GM12878 (cell line): Measurements from ENCODE around the gene PDLIM5. TPM values are rescaled to one million over a fixed set of nuclear protein-coding genes. Genes with fewer than 3 reads are reported as not detected.

ENCODE experiments used
- ATAC-seq: fragments of 200-7000 bp; cut with Tn5 transposase; 3 replicates; pipeline ENCODE4 v1.9.1; 2020; ENCODE audit warnings: mild to moderate bottlenecking, moderate library complexity
- BruUV-seq: library from RNA; stranded (reverse); fragments of 400-500 nt; replicated peaks from 2 replicates; lab custom pipeline; 2021; lab: Mats Ljungman, UMichigan
- CTCF ChIA-PET: fragments of 300-600 bp; sonication (Branson Sonifier 250); formaldehyde crosslinking; extraction: SDS; loops from one replicate; lab custom pipeline; 2021; ENCODE audit warnings: inconsistent platforms; lab: Yijun Ruan, JAX
- POLR2A ChIA-PET: fragments of 350-600 bp; formaldehyde crosslinking; extraction: SDS; loops from one replicate; lab custom pipeline; 2021; ENCODE audit warnings: inconsistent platforms; lab: Charles Lee
- RAD21 ChIA-PET: fragments of 300-600 bp; sonication (Branson Sonifier 250); formaldehyde crosslinking; loops from one replicate; lab custom pipeline; 2023; ENCODE audit warnings: antibody characterized with exemption; ENCODE audit not compliant: unreplicated experiment; lab: Charles Lee
- SMC1A ChIA-PET: fragments of 300-600 bp; sonication (Branson Sonifier 250); formaldehyde crosslinking; loops from one replicate; lab custom pipeline; 2023; ENCODE audit not compliant: unreplicated experiment, uncharacterized antibody; lab: Charles Lee
- DNase-seq: peaks from one replicate; pipeline ENCODE4 v3.0.0-alpha.2; 2011; ENCODE audit warnings: low read depth, low spot score
- FAIRE-seq: peaks from 3 replicates; lab custom pipeline; 2011; peaks lifted over from hg19 to GRCh38; lab: Jason Lieb, UNC
- H2AFZ ChIP-seq: 2 replicates; pipeline ENCODE4 v1.6.0; 2011; ENCODE audit warnings: low read depth, low read length, control low read depth; ENCODE audit not compliant: control insufficient read depth
- H3K27ac ChIP-seq: 2 replicates; pipeline ENCODE4 v1.5.1; 2011; ENCODE audit warnings: control low read depth; ENCODE audit not compliant: control insufficient read depth, insufficient read depth
- H3K27me3 ChIP-seq, 2 experiments: replicated peaks in 1 of 2; 2 replicates each; pipeline versions ENCODE4 v1.6.0 to v1.6.1; 2011; ENCODE audit warnings: low read length in 1 of 2; ENCODE audit not compliant: control insufficient read depth in 2 of 2, insufficient read depth in 2 of 2
- H3K36me3 ChIP-seq, 2 experiments: 2 replicates each; pipeline ENCODE4 v1.5.1; 2011; ENCODE audit warnings: low read length in 1 of 2; ENCODE audit not compliant: control insufficient read depth in 2 of 2, insufficient read depth in 2 of 2
- H3K4me1 ChIP-seq: 2 replicates; pipeline ENCODE4 v1.6.1; 2011; ENCODE audit warnings: mild to moderate bottlenecking, low read length, moderate library complexity, mixed read lengths; ENCODE audit not compliant: control insufficient read depth, insufficient read depth
- H3K4me2 ChIP-seq: 2 replicates; pipeline ENCODE4 v1.6.0; 2011; ENCODE audit warnings: control low read depth; ENCODE audit not compliant: control insufficient read depth, insufficient read depth
- H3K4me3 ChIP-seq: fragments of 200-600 bp; sonication (generic); 2 replicates; pipeline ENCODE4 v1.5.1; 2016
- H3K79me2 ChIP-seq: 2 replicates; pipeline ENCODE4 v1.6.0; 2011; ENCODE audit warnings: low read length; ENCODE audit not compliant: control insufficient read depth, insufficient read depth
- H3K9ac ChIP-seq: 2 replicates; pipeline ENCODE4 v1.8.0; 2011; ENCODE audit warnings: low read length, control low read depth, mixed read lengths; ENCODE audit not compliant: control insufficient read depth, insufficient read depth
- H3K9me3 ChIP-seq: replicated peaks from 3 replicates; pipeline ENCODE4 v1.5.1; 2011; ENCODE audit warnings: mild to moderate bottlenecking, low read length; ENCODE audit not compliant: control insufficient read depth, insufficient read depth
- H4K20me1 ChIP-seq: 2 replicates; pipeline ENCODE4 v1.6.0; 2011; ENCODE audit not compliant: control insufficient read depth, insufficient read depth
- CBFB ChIP-seq: IDR thresholded peaks from 2 replicates; pipeline ENCODE4 v1.6.1; 2016; ENCODE audit warnings: antibody characterized with exemption, low read depth
- CREM ChIP-seq: IDR thresholded peaks from 2 replicates; pipeline ENCODE4 v1.6.1; 2014; ENCODE audit warnings: antibody characterized with exemption, low read depth
- EGR1 ChIP-seq, 2 experiments: IDR thresholded peaks; 1 replicate in 1 of 2; 2 replicates in 1 of 2; pipeline ENCODE4 v1.6.1; 2011 to 2012; ENCODE audit warnings: low read depth in 2 of 2, low read length in 2 of 2, borderline replicate concordance in 1 of 2, mild to moderate bottlenecking in 1 of 2, moderate library complexity in 1 of 2
- FOXM1 ChIP-seq: IDR thresholded peaks from 2 replicates; pipeline ENCODE4 v1.6.1; 2012; ENCODE audit warnings: low read depth, mild to moderate bottlenecking, inconsistent platforms, low read length, moderate library complexity
- HCFC1 ChIP-seq: fragments of 150-350 bp; IDR thresholded peaks from 2 replicates; pipeline ENCODE4 v1.6.1; 2014; ENCODE audit warnings: low read length
- MYC ChIP-seq: IDR thresholded peaks from 2 replicates; pipeline ENCODE4 v1.6.1; 2011; ENCODE audit warnings: mild to moderate bottlenecking, low read length, moderate library complexity, inconsistent platforms; ENCODE audit not compliant: insufficient read depth, insufficient replicate concordance, insufficient read length, severe bottlenecking
- NBN ChIP-seq: fragments of 450-650 bp; IDR thresholded peaks from 2 replicates; pipeline ENCODE4 v1.6.1; 2016
- RAD21 ChIP-seq: IDR thresholded peaks from 2 replicates; pipeline ENCODE4 v1.6.1; 2011; ENCODE audit warnings: mild to moderate bottlenecking, low read depth, low read length, moderate library complexity; ENCODE audit not compliant: insufficient read depth
- SREBF2 ChIP-seq: IDR thresholded peaks from 2 replicates; pipeline ENCODE4 v1.6.1; 2012; ENCODE audit warnings: mild to moderate bottlenecking, low read length
- TCF12 ChIP-seq: IDR thresholded peaks from 2 replicates; pipeline ENCODE4 v1.6.1; 2011; ENCODE audit warnings: low read depth, mild to moderate bottlenecking, low read length
- ZSCAN29 ChIP-seq: fragments of 450-650 bp; IDR thresholded peaks from 2 replicates; pipeline ENCODE4 v1.6.1; 2017; ENCODE audit warnings: mild to moderate bottlenecking, moderate library complexity
- ZZZ3 ChIP-seq: IDR thresholded peaks from 2 replicates; pipeline ENCODE4 v1.6.1; 2011; ENCODE audit warnings: low read depth; ENCODE audit not compliant: control insufficient read depth, insufficient read length
- WGBS: methylation state at CpG from one replicate; pipeline ENCODE4 v1.1.6; 2016; ENCODE audit warnings: low lambda C conversion rate; ENCODE audit not compliant: insufficient replicate concordance, insufficient coverage; ENCODE audit errors: missing lambda C conversion rate; 5-methylcytosine and 5-hydroxymethylcytosine counted together
- in situ Hi-C: fragments of 300-500 bp; cut with MboI; formaldehyde crosslinking; loops from 9 replicates; pipeline ENCODE4 v1.14.3; 2018; ENCODE audit warnings: mixed read lengths
- intact Hi-C: fragments of 100-400 bp; cut with micrococcal nuclease; formaldehyde crosslinking; loops from one replicate; pipeline ENCODE4 v1.14.2; 2022; ENCODE audit not compliant: unreplicated experiment
- polyA plus RNA-seq, 11 experiments: library from polyadenylated mRNA; depleted of rRNA in 4 of 11; unstranded in 6 of 11; stranded (reverse) in 5 of 11; fragments of >200 nt; fragmentation: Nextera tagmentation in 4 of 11; fragmentation: Illumina TruSeq in 1 of 11; extraction: Ambion mirVana in 4 of 11; extraction: Trizol in 1 of 11; gene quantifications; 1 replicate in 1 of 11; 2 replicates in 10 of 11; pipeline versions ENCODE4 v1.2.1 to v1.2.3, GENCODE V29; 2011 to 2016; ENCODE audit warnings: inconsistent platforms in 2 of 11, missing spikeins in 2 of 11, low read depth in 1 of 11
- total RNA-seq, 4 experiments: library from RNA; depleted of rRNA in 3 of 4; stranded (reverse); fragments of >200 nt in 3 of 4; fragmentation: Illumina TruSeq in 1 of 4; extraction: Trizol in 1 of 4; gene quantifications; 2 replicates each; pipeline versions ENCODE4 v1.2.1 to v1.2.3, GENCODE V29; 2013 to 2021
- TF ChIP-seq, protein P1 (sequence below), 3 experiments: IDR thresholded peaks in 2 of 3; conservative IDR thresholded peaks in 1 of 3; 2 replicates each; pipeline ENCODE4 v1.5.1; 2011; ENCODE audit warnings: low read depth in 3 of 3, low read length in 3 of 3, mild to moderate bottlenecking in 3 of 3, control low read depth in 2 of 3, moderate library complexity in 2 of 3, inconsistent platforms in 1 of 3, mixed read lengths in 1 of 3; ENCODE audit not compliant: control insufficient read depth in 2 of 3, insufficient read depth in 1 of 3; ENCODE audit errors: extremely low read depth in 1 of 3
- TF ChIP-seq, protein P2 (sequence below): fragments of 450-650 bp; IDR thresholded peaks from 2 replicates; pipeline ENCODE4 v1.6.1; 2017; ENCODE audit warnings: low read depth, mild to moderate bottlenecking, moderate library complexity

PDLIM5 gene
- total and polyA plus RNA-seq, 10 of the 15 experiments (the other 5 are each of a cell fraction or from before 2014, with no cell fraction given) = 10.0 to 52.9 (median 20.7) TPM

GRCh38 chr4:94546949-94547348 lies 95.2 kb downstream of the PDLIM5 start:
- no peak for TF ChIP-seq EGR1 (IDR thresholded peaks at IDR 0.05; ENCODE audit: borderline replicate concordance in 1 of 2, low read depth in 2 of 2, low read length in 2 of 2)
- no peak for TF ChIP-seq MYC
- no peak for TF ChIP-seq HCFC1
- no peak for TF ChIP-seq SREBF2
- no peak for TF ChIP-seq CREM
- TF ChIP-seq, protein P1, sequence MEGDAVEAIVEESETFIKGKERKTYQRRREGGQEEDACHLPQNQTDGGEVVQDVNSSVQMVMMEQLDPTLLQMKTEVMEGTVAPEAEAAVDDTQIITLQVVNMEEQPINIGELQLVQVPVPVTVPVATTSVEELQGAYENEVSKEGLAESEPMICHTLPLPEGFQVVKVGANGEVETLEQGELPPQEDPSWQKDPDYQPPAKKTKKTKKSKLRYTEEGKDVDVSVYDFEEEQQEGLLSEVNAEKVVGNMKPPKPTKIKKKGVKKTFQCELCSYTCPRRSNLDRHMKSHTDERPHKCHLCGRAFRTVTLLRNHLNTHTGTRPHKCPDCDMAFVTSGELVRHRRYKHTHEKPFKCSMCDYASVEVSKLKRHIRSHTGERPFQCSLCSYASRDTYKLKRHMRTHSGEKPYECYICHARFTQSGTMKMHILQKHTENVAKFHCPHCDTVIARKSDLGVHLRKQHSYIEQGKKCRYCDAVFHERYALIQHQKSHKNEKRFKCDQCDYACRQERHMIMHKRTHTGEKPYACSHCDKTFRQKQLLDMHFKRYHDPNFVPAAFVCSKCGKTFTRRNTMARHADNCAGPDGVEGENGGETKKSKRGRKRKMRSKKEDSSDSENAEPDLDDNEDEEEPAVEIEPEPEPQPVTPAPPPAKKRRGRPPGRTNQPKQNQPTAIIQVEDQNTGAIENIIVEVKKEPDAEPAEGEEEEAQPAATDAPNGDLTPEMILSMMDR (IDR thresholded peaks at IDR 0.05 in 2 of 3, conservative IDR thresholded peaks at IDR 0.05 in 1 of 3; ENCODE audit: control insufficient read depth in 2 of 3, extremely low read depth in 1 of 3, insufficient read depth in 1 of 3, low read depth in 3 of 3, low read length in 3 of 3) = no peak
- no peak for TF ChIP-seq TCF12
- no peak for TF ChIP-seq ZSCAN29
- no peak for TF ChIP-seq CBFB
- no peak for TF ChIP-seq FOXM1
- no peak for TF ChIP-seq ZZZ3
- TF ChIP-seq, protein P2, sequence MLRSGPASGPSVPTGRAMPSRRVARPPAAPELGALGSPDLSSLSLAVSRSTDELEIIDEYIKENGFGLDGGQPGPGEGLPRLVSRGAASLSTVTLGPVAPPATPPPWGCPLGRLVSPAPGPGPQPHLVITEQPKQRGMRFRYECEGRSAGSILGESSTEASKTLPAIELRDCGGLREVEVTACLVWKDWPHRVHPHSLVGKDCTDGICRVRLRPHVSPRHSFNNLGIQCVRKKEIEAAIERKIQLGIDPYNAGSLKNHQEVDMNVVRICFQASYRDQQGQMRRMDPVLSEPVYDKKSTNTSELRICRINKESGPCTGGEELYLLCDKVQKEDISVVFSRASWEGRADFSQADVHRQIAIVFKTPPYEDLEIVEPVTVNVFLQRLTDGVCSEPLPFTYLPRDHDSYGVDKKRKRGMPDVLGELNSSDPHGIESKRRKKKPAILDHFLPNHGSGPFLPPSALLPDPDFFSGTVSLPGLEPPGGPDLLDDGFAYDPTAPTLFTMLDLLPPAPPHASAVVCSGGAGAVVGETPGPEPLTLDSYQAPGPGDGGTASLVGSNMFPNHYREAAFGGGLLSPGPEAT = no peak
- no peak for TF ChIP-seq NBN
- no peak for TF ChIP-seq RAD21
- Histone ChIP-seq H4K20me1 (no peaks in the 10 kb centered on the region), H3K79me2 (no peaks in the 10 kb centered on the region), H3K27me3 (no peaks in the 10 kb centered on the region), H3K4me2 (no peak overlapping the region), H3K9ac (no peak overlapping the region), H3K9me3 (no peaks in the 10 kb centered on the region), H2AFZ (no peak overlapping the region), H3K4me3 (no peak overlapping the region), H3K36me3 (no peaks in the 10 kb centered on the region), H3K4me1 (no peaks in the 10 kb centered on the region), H3K27ac (no peak overlapping the region)
- in situ Hi-C loops (no loop called here), intact Hi-C loops (no loop called here)
- BruUV-seq = no TSS peak
- 97% methylated on average over 3 of the region's 3 CpGs for WGBS
- POLR2A ChIA-PET = no interaction called here
- no peak for FAIRE-seq
- CTCF ChIA-PET = no interaction called here
- no peak for ATAC-seq
- SMC1A ChIA-PET = interaction anchor here (1.2 kb wide), 1 partner anchor 28 kb away, joined by 3 read pairs; no protein-coding TSS in a partner anchor
- DNase-seq = no peak
- RAD21 ChIA-PET = no interaction called here
